Tibial artery (tissue), 4 donors: ENCODE results near the gene TRIM7.
A peak's percentile ranks its signal among the peaks of the same experiment; 100 is the strongest.

Source experiments
- DNase-seq, 2 donors: peaks; one replicate each; pipeline ENCODE4 v3.0.0-alpha.2; 2019
- H3K27ac ChIP-seq, 2 donors: fragments of 200-600 bp; sonication (generic) in 1 of 2; 1 replicate in 1 of 2; 2 replicates in 1 of 2; pipeline ENCODE4 v1.5.1; 2018 to 2019; ENCODE audit warnings: mild to moderate bottlenecking in 1 of 2
- H3K27me3 ChIP-seq, 2 donors: fragments of 200-600 bp; sonication (generic) in 1 of 2; one replicate each; pipeline versions ENCODE4 v1.5.1 to v1.6.0; 2016 to 2019
- H3K36me3 ChIP-seq, 3 donors: fragments of 200-600 bp; sonication (generic) in 2 of 3; one replicate each; pipeline ENCODE4 v1.5.1; 2016 to 2019; ENCODE audit warnings: mild to moderate bottlenecking in 2 of 3
- H3K4me1 ChIP-seq, 4 donors: fragments of 200-600 bp; sonication (generic) in 2 of 4; 1 replicate in 3 of 4; 2 replicates in 1 of 4; pipeline ENCODE4 v1.5.1; 2016 to 2019
- H3K4me3 ChIP-seq, 2 donors: fragments of 200-600 bp; sonication (generic) in 1 of 2; 1 replicate in 1 of 2; 2 replicates in 1 of 2; pipeline ENCODE4 v1.5.1; 2018 to 2019; ENCODE audit warnings: mild to moderate bottlenecking in 2 of 2
- H3K9me3 ChIP-seq, 3 donors: fragments of 200-600 bp; sonication (generic) in 1 of 3; one replicate each; pipeline ENCODE4 v1.5.1; 2016 to 2019
- CTCF ChIP-seq, 2 experiments: fragments of 200-600 bp in 1 of 2; fragments of 450-650 bp in 1 of 2; IDR thresholded peaks; one replicate each; pipeline ENCODE4 v1.5.1; 2017 to 2019; ENCODE audit warnings: antibody characterized with exemption in 2 of 2, mild to moderate bottlenecking in 1 of 2, moderate library complexity in 1 of 2
- intact Hi-C: fragments of 100-400 bp; cut with DNase I; formaldehyde crosslinking; loops from one replicate; pipeline ENCODE4 v1.15.0; 2023; ENCODE audit warnings: low total_unique reads

The TRIM7 gene

DNA sequence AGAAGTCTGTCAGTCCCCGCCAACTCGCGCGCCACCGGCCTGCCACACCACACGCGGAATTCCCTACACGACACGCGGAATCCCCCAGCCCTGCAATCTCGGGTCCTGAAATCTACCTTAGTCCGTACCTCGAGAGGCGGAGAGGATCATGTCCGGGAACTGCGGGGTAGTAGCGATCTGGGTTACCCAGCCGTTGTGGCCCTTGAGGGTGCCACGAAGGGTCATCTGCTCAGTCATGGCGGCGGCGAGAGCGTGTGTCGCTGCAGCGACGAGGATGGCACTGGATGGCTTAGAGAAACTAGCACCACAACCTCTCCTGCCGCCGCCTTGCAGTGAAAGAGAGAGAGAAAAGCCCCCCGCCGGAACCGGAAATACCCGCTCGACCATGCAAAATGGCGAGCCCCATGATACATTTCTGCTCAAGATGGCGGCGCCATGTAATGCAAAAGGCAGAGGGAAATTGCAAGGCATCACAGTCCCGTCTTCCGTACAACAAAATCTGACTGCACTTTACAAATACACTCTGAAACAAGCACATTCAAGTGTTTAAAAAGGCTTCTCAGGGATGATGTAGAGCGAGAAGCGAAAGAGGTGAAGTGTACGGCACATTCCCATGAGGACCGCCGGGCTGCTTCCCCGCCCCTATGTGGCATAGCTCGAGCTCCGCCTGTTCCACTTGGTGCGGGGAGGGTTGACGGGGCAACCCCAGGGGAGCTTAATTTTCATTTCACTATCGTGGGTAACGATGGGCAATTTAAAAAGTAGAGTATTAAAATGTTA is 38.8 kb upstream of the TRIM7 start, which contains the start of gene RACK1:
RACK1 (minus strand) TSS at position 343 of the 780 bp plus-strand sequence; CDS start at position 237, 106 bp downstream.
- peaks cover 0 to 67% (median 56%) of the 10 kb centered on the region in 4 donors for H3K4me1 ChIP-seq
- no peaks in the 10 kb centered on the region for H3K27me3 ChIP-seq
- peak within 1 kb of the TSS; percentile 64 to 68 for H3K4me3 ChIP-seq
- H3K36me3 ChIP-seq, result peaks cover 33 to 36% (median 35%) of the 10 kb centered on the region in 3 donors
- intact Hi-C loops, result no loop called here
- peak; percentile 90 to 92 for DNase-seq
- H3K27ac ChIP-seq, result peak within 1 kb of the TSS; percentile 94 to 96
- H3K9me3 ChIP-seq, result no peaks in the 10 kb centered on the region
- no peak for TF ChIP-seq CTCF (IDR thresholded peaks at IDR 0.05)

- no peaks in the 10 kb centered on the region for H3K9me3 ChIP-seq
- H3K27me3 ChIP-seq, result no peaks in the 10 kb centered on the region
- peaks cover 39 to 42% (median 41%) of the 10 kb centered on the region in 3 donors for H3K36me3 ChIP-seq
- peaks cover 0 to 60% (median 49%) of the 10 kb centered on the region in 4 donors for H3K4me1 ChIP-seq
- peak overlapping the region; percentile 94 to 96 for H3K27ac ChIP-seq
- peak in 1 of 2 donors; percentile 67 for DNase-seq
- intact Hi-C loops, result no loop called here
- no peak for TF ChIP-seq CTCF (IDR thresholded peaks at IDR 0.05)
- peak overlapping the region; percentile 64 to 68 for H3K4me3 ChIP-seq
Measured at GRCh38 chr5:181243018-181243563, 38.1 kb upstream of the TRIM7 start.

DNA sequence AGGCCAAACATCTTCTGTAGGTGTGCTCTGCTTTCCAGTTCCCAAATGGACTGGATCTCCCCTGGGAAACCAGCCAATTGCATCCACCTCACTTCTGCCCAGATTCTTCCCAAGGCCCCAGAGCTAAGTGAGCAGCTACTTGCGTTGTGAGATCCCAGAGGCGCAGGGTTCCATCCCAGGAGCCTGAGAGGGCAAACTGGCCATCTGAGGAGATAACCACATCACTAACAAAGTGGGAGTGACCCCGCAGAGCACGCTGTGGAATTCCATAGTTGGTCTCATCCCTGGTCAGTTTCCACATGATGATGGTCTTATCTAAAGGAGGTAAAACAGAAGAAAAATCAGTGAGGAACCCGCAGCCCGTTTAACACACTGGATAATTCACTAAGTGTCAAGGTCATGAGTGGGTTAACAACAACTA is 37.0 kb upstream of the TRIM7 start:
- Histone ChIP-seq H3K4me1 (peaks cover 0 to 54% (median 42%) of the 10 kb centered on the region in 4 donors), H3K4me3 (peak overlapping the region; percentile 64 to 68), H3K27ac (peak overlapping the region; percentile 94 to 96), H3K9me3 (no peaks in the 10 kb centered on the region), H3K27me3 (no peaks in the 10 kb centered on the region), H3K36me3 (peaks cover 50 to 53% (median 52%) of the 10 kb centered on the region in 3 donors)
- intact Hi-C loops, result no loop called here
- no peak for TF ChIP-seq CTCF (IDR thresholded peaks at IDR 0.05)
- peak in 1 of 2 donors; percentile 61 for DNase-seq

DNA sequence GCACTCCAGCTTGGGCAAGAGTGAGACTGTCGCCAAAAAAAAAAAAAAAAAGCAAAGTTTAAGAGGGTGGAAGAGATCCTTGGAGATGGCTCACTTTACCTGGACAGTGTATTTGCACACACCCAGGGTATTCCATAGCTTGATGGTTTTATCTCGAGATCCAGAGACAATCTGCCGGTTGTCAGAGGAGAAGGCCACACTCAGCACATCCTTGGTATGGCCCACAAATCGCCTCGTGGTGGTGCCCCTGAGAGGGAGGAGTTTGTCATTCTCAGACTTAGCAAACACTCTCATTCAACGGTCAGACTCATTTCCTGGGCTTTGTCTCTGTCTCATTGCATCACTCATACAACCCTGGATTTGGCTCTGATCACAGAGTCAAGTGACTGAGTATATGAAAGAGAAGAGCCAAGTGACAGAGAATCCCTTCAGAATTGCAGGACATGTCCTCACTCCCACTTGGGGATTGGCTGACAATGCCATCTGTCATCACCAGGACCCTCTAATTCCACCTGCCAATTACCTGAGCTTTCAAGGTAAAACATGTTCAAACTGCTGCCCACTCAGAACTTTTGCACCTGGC is 36.5 kb upstream of the TRIM7 start:
- no peak for TF ChIP-seq CTCF (IDR thresholded peaks at IDR 0.05)
- H3K36me3 ChIP-seq, result peaks cover 56 to 58% (median 57%) of the 10 kb centered on the region in 3 donors
- intact Hi-C loops, result no loop called here
- H3K4me3 ChIP-seq, result peak overlapping the region in 1 of 2 donors; percentile 68
- peaks cover 0 to 54% (median 42%) of the 10 kb centered on the region in 4 donors for H3K4me1 ChIP-seq
- H3K27me3 ChIP-seq, result no peaks in the 10 kb centered on the region
- peak overlapping the region; percentile 94 to 96 for H3K27ac ChIP-seq
- peak; percentile 38 to 59 for DNase-seq
- no peaks in the 10 kb centered on the region for H3K9me3 ChIP-seq

- Histone ChIP-seq H3K4me3 (no peak overlapping the region), H3K9me3 (no peaks in the 10 kb centered on the region), H3K4me1 (peaks cover 0 to 36% (median 26%) of the 10 kb centered on the region in 4 donors), H3K36me3 (peaks cover 69 to 82% (median 81%) of the 10 kb centered on the region in 3 donors), H3K27ac (no peak overlapping the region), H3K27me3 (no peaks in the 10 kb centered on the region)
- intact Hi-C loops, result no loop called here
- peak in 1 of 2 donors; percentile 55 for DNase-seq
- TF ChIP-seq CTCF (IDR thresholded peaks at IDR 0.05), result no peak
Measured at GRCh38 chr5:181239062-181239663, 34.2 kb upstream of the TRIM7 start.
